Mucosa of gallbladder (tissue), 1 donor: ENCODE data around the gene ATAD3A. TPM values are rescaled to one million over a fixed set of nuclear protein-coding genes. Genes with fewer than 3 reads are reported as not detected.
A peak's percentile ranks its signal among the peaks of the same experiment; 100 is the strongest.
"Not testable (repeated sequence)": the region's sequence is repeated elsewhere in the genome, so short reads cannot be mapped to it uniquely, and the experiment has no call there.

Source experiments
- DNase-seq: peaks from one replicate; pipeline ENCODE4 v3.0.0-alpha.2; 2020; ENCODE audit warnings: low spot score
- total RNA-seq: library from RNA; stranded (reverse); gene quantifications from one replicate; pipeline ENCODE4 v1.2.1, GENCODE V29; 2021
- donor health status: DM: no; HTN: no; CAD: no.

ATAD3A gene
- total RNA-seq, 1 donor from 2014 or later, result 27.9 TPM

- no peak for DNase-seq
These were observed 43.3 kb downstream of the ATAD3A start for GRCh38 chr1:1554926-1555915.

DNA sequence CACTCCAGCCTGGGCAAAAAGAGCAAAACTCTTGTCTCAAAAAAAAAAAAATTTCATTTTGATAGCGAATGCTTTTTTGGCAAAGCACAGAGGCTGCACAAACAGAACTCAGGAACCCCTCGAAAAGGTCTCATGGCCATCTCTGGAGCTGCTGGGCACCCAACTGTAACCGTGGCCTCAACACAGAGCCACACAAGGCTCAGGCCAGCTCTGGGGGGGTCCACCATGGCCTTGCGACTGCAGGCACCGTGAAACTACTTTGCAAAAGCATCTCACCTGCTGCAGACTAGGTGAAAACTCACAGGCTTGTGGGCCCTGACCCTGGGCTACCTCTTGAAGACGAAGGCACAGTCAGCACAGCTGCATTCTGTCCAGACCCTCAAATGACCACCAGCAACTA lies 44.5 kb downstream of the ATAD3A start:
- DNase-seq, result no peak

DNA sequence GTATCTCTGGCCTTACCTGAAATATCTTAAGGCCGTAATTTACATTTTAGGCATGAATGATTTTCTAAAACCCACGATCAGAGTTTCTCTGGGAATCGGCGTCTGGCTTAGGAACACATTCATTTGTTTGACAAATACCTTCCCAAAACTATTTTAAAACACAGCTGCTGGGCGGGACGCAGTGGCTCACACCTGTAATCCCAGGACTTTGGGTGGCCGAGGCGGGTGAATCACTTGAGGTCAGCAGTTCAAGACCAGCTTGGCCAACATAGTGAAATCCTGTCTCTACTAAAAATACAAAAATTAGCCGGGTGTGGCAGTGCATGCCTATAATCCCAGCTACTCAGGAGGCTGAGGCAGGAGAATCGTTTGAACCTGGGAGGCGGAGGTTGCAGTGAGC lies 45.0 kb downstream of the ATAD3A start:
- DNase-seq, result not testable (repeated sequence)

DNA sequence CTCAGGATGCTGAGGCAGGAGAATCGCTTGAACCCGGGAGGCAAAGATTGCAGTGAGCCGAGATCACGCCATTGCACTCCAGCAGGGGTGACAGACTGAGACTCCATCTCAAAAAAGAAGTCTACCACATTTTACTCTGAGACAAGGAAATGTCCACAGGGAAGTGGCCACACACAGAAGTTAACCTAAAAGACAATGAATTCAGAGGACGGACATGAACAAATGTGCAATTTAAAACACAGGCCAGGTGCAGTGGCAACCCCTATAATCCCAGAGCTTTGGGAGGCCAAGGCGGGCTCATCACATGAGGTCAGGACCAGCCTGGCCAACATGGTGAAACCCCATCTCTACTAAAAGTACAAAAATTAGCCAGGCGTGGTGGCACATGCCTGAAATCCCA lies 45.7 kb downstream of the ATAD3A start:
- not testable (repeated sequence) for DNase-seq

- DNase-seq, result no peak
These were observed 46.6 kb downstream of the ATAD3A start for GRCh38 chr1:1558591-1558990.

- DNase-seq, result no peak
These were observed 47.1 kb downstream of the ATAD3A start for GRCh38 chr1:1559066-1559465.

DNA sequence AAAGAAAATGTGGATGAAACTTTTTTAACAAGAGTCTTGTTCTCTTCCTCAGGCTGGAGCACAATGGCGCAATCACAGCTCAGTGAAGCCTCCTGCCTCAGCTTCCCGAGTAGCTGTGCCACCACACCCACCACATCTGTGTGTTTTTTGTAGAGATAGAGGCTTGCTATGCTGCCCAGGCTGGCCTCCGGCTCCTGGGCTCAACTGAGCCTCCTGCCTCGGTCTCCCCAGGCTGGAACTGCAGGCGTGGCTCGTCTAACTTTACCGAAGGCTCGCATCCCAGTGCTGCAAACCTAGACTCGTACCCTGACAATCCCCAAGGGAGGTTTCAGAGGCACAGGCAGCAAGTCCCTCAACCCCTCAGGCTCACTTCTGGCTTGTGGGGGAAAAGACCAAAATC lies 48.2 kb downstream of the ATAD3A start:
- no peak for DNase-seq

GRCh38 chr1:1561801-1562470 lies 50.0 kb downstream of the ATAD3A start:
- no peak for DNase-seq

DNA sequence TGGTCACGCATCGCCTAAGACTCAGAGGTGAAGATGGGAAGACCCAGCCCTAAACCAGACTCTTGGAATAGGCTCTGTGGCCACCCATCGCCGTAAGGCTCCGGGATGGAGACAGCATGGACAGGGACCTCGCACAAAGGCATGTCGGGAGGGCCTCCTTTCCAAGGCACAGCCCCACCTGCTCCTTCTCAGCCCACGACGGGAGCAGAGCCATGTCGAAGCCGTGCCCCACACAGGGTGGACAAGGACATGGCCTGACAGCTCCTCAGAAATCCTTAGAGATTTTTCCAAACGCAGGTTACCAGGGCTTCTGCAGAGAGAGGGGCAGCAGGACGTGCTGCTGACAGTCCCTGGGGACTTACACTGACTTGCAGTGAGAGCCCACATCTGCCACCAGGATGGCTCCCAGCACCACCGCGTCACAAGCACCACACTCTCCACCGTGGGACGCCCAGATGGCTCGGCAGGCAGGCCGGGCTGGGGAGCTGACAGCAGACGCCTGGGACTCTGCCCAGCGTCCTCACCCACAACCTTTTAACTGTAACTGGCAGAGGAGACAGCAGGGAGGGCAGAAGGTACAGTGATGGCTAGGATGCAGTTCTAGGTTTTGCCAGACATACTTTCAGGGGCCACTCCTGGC lies 50.7 kb downstream of the ATAD3A start:
- no peak for DNase-seq

DNA sequence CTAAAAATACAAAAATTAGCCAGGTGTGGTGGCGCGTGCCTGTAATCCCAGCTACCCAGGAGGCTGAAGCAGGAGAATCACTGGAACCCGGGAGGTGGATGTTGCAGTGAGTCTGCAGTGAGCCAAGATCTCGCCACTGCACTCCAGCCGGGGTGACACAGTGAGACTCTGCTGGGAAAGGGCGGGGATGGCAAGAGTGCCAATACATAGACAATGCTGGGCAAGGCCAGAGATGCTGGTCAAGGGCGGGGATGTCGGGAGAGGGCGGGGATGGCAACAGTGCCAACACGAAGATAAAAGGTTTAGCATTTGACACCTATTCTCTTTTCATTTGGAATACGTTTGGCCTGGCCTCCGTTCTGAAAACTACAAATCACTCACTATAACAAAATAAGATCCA lies 51.7 kb downstream of the ATAD3A start:
- no peak for DNase-seq

- DNase-seq, result no peak
These were observed 52.3 kb downstream of the ATAD3A start for GRCh38 chr1:1564268-1564667.

- DNase-seq, result no peak
These were observed 53.4 kb downstream of the ATAD3A start for GRCh38 chr1:1565340-1565739.

GRCh38 chr1:1567152-1567875 lies 55.4 kb downstream of the ATAD3A start:
- no peak for DNase-seq

DNA sequence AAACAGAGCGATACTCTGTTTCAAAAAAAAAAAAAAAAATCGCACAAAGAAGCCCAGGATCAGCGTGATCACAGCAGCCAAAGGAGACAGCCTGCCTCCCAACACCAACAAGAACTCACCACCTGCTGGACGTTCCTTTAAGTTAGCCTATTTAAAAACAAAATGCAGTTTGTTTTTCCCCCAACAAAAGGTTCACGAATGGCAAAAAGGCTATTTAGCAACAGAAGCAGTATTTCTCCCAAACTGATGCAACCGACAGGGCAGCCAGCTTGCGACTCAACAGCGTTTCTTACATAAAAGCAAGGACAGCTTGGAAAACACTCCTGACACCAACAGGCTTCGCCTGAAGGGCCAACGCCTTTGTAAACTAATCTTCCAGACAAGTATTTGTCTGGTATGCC lies 55.9 kb downstream of the ATAD3A start:
- DNase-seq, result no peak

DNA sequence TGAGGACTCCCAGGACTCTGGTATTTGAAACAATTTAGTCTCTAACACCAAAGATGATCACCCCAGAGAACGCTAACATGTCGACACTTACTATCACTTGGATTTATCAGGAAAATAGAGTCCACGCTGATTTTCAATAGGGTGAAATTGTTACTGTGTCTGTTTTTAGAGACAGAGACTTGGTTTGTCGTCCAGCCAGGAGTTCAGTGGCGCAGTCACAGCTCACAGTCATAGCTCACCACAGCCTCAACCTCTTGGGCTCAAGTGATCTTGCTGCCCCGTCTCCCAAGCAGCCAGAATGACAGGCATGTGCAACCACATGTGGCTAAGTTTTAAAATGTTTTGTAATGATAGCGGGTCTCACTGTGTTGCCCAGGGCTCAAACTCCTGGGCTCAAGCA lies 57.4 kb downstream of the ATAD3A start:
- no peak for DNase-seq

DNA sequence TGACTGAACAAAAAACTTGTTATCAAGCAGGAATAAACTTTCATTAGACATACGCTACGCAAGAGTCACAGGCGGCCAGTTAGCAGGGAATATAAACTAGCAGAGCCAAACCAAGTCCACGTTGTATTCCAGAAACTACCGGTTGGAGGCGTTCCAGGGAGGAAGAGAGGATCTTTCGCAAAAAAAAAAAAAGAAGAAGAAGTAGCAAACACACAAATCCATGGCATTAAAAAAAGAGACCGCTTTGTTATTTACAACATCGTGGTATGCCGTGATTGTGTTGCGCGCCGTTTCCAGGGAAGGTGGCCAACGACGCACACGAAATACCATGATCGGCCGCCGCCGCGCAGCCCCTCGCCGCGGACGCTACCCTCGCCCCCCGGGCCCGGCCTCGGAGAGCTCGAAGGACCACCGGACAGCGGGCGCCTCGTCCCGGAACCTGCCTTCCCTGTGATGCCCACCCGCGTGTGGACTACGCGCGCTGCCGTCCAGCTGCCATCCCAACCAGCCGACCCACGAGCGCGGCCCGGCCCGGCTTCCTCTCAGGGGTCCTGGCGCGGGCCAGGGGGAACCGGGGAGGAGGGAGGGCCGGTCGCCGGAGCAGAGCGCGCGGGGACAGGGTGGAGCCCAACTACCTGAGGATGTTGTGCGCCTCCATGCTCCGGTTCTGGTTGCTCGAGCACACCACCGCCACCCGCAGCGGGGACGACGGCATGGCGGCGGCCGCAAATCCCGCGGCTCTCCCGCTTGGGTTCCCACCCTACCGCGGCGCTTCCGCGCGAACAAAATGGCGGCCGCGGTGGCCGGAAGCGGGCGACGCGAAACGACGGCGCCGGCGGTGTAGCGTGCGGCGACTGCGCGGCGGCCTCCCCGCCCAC lies 62.1 kb downstream of the ATAD3A start:
- peak; percentile 32 for DNase-seq

GRCh38 chr1:1574721-1575537 lies 63.0 kb downstream of the ATAD3A start, which contains the start of gene SSU72:
Gene SSU72, minus strand, starts transcription at chr1:1574863. Its CDS starts 306 bp downstream, at chr1:1574557.
- DNase-seq, result peak; percentile 94

DNA sequence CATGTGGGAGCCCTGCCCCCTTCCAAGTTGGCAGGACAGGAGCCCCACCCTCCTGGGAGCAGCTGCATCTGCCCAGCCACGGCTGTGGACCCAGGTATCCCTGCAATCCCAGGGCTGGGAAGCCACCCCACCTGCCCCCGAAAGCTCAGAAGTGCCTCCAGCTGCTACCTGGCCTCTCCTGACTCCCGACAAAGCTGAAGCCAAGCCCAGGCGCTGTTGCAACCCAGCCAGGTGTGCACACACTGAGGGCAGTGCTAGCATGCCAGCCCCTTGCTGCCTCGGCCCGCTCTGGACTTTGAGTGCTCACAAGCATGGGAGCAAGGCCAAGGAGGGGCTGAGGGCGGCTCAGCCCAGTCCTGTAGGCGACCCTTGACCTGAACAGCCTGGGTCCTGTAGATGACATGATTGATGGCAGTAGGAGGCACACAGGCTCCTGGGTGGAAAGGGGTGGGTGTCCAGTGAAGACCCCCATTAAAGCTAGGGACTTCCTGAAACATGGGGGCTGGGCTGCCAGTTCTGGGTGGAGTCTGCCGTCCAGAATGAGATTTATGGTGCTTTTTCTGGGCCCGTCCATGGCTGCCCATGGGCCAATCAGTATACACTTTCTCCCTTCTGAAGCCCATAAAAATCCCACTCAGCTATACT lies 65.5 kb downstream of the ATAD3A start:
- DNase-seq, result no peak

- DNase-seq, result no peak
These were observed 66.5 kb downstream of the ATAD3A start for GRCh38 chr1:1578371-1578940.
